ENCODE measurements around the gene UNC5C. TPM values are rescaled to one million over a fixed set of nuclear protein-coding genes. Genes with fewer than 3 reads are reported as not detected.

The UNC5C gene
- total RNA-seq, 1 experiment from 2014 or later, result not detected

DNA sequence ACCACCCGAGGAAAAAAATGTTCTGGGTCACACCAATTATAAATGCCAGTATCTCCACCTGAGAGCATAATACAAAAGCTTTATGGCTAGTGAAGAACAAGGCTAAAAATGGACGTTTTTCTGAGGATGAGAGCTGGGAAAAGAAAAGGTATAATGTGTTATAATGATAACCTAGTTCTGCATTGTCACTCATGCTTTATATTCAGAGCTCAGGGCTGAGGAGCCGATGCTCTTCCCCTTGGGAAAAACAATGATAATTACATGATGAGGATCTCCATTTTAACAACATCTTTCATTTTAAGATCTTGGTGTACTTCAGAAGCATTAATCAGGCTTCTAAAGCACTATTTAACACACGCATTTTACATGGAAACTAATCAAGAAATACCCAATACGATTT lies 333.7 kb downstream of the UNC5C start:
- in situ Hi-C loops (cut with HindIII; ENCODE audit: low sequenced_read_pairs), result no loop called here
- no peak for DNase-seq (ENCODE audit: low spot score)

DNA sequence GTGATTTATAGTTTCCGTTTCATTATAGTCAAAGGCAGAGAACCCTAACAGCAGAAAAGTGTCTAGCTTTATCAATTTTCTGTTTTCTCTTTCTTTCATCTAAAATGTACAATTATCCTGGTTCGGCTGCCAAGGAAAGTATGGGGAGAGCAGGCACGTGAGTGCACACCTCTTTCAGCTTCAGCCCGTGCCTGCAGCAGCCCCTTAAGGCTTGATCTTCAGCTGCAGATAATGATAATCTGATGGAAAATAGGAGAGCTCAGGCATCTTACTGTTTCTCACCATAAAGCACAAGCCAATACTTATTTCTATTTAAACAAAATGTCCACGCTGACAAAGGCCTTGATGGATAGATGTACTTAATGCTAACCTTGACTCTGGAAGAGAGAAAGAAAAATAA lies 334.4 kb downstream of the UNC5C start:
- in situ Hi-C loops (cut with HindIII; ENCODE audit: low sequenced_read_pairs), result no loop called here
- no peak for DNase-seq (ENCODE audit: low spot score)

GRCh38 chr4:95213366-95213765 lies 335.4 kb downstream of the UNC5C start:
- in situ Hi-C loops (cut with HindIII; ENCODE audit: low sequenced_read_pairs), result no loop called here

GRCh38 chr4:95212692-95213091 lies 336.1 kb downstream of the UNC5C start:
- DNase-seq (ENCODE audit: low spot score), result no peak
- in situ Hi-C loops (cut with HindIII; ENCODE audit: low sequenced_read_pairs), result no loop called here

More at GRCh38 chr4:95213366-95213765, 335.4 kb downstream of the UNC5C start:
- no peak for DNase-seq (ENCODE audit: low spot score)

DNA sequence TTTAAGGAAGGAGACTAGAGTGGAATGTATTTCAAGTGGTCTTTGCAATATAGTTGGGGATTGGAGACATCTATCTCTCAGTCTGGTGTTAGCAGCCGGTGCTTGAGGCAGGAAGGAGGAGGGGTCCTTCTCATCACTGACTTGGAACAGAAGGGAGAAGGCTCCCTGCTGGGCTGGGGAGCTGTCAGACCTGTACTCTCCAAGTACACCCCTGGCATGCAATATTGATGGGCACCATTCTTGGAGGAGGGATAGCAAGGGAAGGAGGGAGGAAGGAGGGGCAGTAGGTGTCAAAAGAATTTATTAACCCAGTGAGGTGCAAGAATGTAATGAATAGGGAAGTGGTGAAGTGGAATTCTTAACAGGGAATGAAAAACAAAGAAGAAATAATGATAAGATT lies 338.8 kb downstream of the UNC5C start:
- in situ Hi-C loops (cut with HindIII; ENCODE audit: low sequenced_read_pairs), result no loop called here
- no peak for DNase-seq (ENCODE audit: low spot score)

DNA sequence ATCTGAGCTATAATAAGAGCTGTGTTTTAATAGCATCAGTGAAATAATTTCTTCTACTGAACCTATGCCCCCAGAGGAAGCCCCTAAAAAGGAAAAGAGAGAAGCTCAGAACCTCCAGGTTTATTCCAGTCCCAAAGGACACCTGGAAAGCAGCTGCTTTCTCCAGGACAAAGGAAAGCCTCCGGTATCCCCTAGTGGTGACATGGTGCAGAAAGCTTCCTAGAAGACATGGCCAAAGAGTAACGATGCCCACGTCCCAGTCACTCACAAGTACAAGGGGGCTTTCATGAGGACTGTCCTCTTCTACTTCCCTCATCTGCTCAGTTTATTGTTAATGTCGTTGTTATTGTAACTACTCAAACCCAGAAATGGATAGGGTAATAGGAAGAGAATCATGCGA lies 343.9 kb downstream of the UNC5C start:
- in situ Hi-C loops (cut with HindIII; ENCODE audit: low sequenced_read_pairs), result no loop called here
- no peak for DNase-seq (ENCODE audit: low spot score)

- in situ Hi-C loops (cut with HindIII; ENCODE audit: low sequenced_read_pairs), result no loop called here
- DNase-seq (ENCODE audit: low spot score), result no peak
Measured at GRCh38 chr4:95204267-95204844, 344.4 kb downstream of the UNC5C start.

DNA sequence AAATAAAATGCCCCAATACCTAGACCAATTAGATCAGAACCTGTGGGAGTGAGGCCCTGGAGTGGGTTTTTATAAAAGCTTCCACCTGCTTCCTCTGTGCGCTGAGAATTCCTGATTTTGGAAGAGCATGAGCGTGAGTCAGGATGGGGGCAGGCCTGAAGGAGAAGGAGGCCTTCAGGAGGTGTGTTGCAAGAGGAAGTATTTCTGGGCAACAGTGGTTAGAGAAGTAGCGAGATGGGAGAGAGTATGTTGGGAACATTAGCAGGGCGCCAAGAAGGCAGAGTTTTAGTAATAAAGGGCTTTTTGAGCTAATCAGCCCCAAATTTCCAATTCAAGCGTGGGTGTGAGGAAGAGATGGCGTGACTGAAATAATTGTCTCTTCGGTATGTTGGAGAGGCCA lies 349.8 kb downstream of the UNC5C start:
- in situ Hi-C loops (cut with HindIII; ENCODE audit: low sequenced_read_pairs), result no loop called here
- DNase-seq (ENCODE audit: low spot score), result no peak

- in situ Hi-C loops (cut with HindIII; ENCODE audit: low sequenced_read_pairs), result no loop called here
- DNase-seq (ENCODE audit: low spot score), result no peak
Measured at GRCh38 chr4:95197353-95197752, 351.4 kb downstream of the UNC5C start.

DNA sequence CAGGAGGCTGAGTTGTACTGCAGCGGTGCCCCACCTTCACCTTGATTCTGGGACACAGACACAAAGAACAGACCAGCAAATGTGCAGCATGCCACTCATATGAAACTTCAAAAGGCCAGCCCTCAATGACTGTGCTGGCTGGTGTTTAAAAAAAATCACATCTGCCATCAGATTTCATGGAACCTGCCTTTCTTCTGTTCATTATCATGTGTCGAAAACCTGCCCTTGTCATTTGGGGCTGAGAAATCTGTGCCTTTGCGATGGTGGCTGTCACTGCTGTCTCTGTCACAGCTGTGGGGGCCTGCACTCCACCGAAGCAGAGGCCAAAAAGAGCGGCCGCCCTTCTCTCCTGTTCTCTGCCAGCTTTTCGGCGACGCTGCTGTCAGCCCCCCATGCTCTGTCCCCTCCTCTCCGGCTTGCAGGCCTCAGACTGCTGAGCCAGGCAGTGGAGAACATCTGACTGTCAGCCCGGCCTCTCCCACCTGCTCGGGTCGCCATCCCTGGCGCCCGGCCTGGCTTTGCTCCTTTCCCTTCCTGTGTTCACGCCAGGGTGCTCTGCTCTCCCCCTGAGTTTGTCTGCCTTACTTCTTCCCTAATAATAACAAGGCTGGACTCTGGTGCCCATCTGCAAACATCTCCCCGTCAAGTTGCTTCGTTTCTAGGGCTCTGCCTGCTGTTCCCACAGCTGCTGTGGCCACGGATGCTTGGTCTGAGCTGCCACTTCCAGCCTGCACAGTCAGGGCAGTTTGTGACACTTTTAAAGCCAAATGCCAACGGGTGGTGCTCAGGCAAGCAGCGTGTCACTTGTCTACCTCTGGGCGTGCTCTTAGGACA lies 355.2 kb downstream of the UNC5C start:
- in situ Hi-C loops (cut with HindIII; ENCODE audit: low sequenced_read_pairs), result no loop called here

GRCh38 chr4:95191537-95191936 lies 357.2 kb downstream of the UNC5C start:
- in situ Hi-C loops (cut with HindIII; ENCODE audit: low sequenced_read_pairs), result no loop called here
- DNase-seq (ENCODE audit: low spot score), result no peak

More for the DNA sequence above, 355.2 kb downstream of the UNC5C start:
- DNase-seq (ENCODE audit: low spot score), result no peak

DNA sequence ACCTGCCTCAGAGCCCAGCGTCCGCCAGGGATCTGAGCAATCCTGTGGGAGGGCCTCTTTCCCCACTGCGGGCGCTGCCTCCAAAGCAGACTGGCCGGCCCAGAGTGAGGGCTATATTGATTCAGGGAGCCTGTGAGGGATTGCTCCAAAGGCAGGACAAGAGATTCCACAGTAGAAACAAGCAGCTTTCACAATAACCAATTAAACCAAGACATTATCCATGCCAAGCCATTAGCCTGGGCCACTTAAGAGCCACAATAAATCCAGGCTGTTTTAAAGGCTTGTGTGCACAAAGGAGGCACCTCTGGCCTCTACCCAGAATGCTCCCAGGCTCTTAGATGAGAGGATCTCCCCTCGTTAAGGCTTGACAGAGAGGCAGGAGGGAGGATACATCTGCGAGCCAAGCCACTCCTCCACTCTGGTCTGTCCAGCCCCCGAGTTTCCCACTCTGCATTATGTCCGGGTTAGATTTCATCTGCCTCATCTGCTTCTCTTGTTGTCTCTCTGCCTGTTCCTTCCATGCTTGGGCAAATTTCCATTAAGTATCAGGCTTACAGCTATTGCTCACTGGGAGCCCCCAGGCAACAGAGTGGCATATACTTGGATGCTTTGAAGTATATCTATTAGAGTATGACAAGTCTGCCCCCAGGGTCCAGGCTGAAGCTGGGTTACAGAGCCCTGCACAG lies 357.9 kb downstream of the UNC5C start:
- DNase-seq (ENCODE audit: low spot score), result no peak
- in situ Hi-C loops (cut with HindIII; ENCODE audit: low sequenced_read_pairs), result no loop called here

GRCh38 chr4:95188701-95189370 lies 359.9 kb downstream of the UNC5C start:
- in situ Hi-C loops (cut with HindIII; ENCODE audit: low sequenced_read_pairs), result no loop called here
- no peak for DNase-seq (ENCODE audit: low spot score)

GRCh38 chr4:95186666-95187065 lies 362.1 kb downstream of the UNC5C start:
- in situ Hi-C loops (cut with HindIII; ENCODE audit: low sequenced_read_pairs), result no loop called here
- no peak for DNase-seq (ENCODE audit: low spot score)

GRCh38 chr4:95183656-95184408 lies 364.9 kb downstream of the UNC5C start:
- DNase-seq (ENCODE audit: low spot score), result no peak
- in situ Hi-C loops (cut with HindIII; ENCODE audit: low sequenced_read_pairs), result no loop called here

DNA sequence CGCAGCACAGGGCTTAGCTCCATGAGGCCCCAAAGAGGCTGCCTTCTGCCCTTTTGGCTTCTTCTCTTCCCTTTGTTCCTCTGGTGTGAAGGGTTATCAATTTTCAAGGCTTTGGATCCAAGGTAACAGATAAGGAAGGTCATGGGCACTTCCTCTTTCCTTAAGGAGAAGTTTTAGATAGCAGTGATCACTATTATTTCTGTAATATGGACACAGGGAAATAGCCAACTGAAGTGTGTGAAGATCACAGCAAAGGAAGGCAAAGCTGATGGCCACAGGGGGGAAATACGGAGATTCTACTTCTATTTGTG lies 366.8 kb downstream of the UNC5C start:
- in situ Hi-C loops (cut with HindIII; ENCODE audit: low sequenced_read_pairs), result no loop called here
- no peak for DNase-seq (ENCODE audit: low spot score)

DNA sequence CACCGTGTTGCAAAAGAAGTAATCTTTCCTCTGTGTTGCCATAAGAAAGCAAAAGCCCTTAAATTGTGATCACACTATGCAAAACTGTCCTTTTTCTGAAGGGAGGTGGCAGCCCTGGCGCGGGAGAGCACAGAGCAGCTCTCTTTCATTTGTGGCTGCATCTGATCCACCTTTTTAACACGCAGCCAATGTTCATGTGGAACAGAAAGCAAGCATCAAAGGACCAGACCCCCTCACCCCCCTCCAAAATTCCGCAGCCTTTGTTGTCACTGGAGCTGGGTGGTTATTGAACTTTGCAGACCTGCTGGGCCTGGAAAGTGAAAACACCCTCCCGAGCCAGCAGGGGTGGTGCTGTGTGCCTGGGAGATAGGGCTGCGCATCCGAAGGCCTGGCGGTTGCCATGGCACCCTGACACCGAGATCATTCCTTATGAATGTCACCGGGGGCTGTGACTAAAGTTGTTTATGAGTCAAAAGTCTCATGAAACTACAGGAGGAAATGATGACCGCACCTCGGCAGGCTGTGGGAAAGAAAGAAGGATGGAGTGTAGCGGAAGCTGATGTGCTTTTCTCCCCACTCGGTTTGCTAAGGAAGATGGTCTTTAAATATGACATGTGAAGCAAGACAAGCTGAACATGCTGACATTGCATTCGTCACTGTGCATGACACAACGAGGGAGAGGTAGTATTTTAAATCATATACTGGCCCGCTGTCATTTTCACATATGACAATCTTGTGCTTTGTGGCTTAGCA lies 367.4 kb downstream of the UNC5C start:
- in situ Hi-C loops (cut with HindIII; ENCODE audit: low sequenced_read_pairs), result no loop called here
- DNase-seq (ENCODE audit: low spot score), result no peak

DNA sequence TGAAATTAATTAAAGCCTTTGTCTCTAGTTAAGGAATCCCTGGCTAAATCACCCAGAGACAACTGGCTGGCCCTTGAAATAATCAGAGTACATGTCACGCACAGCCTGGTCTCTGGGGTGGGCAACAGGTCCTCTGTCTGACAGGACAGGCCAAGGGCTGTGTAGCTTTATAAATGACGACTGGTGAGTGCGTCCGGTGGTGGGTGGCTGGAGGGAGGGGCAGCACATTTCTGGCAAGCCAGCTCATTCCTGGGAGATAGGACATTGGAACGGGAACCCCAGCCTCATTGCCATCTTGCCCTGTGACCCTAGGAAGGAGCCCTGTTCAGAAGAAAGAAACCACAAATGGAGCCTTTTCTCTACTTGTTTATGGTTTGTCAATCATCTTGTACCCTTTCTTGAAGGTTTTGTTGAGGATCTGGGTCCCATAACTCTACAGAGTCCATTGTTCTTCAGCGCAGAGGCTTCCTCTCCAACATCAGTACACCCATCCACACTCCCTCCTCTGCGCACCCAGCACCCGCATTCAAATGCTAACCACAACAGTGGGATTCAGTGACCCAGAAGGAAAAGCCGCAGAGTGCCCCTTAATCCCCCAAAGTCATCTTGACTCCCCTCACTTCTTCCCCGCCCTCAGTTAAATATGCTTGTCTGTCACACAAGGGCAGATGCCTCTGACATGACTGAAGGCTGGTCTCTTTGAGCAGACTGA lies 368.1 kb downstream of the UNC5C start:
- no peak for DNase-seq (ENCODE audit: low spot score)
- in situ Hi-C loops (cut with HindIII; ENCODE audit: low sequenced_read_pairs), result no loop called here

All from G401 (cell line).